ENCODE results near the gene BTN2A1.
"Not testable (repeated sequence)": the region's sequence is repeated elsewhere in the genome, so short reads cannot be mapped to it uniquely, and the experiment has no call there.

The BTN2A1 gene

DNA sequence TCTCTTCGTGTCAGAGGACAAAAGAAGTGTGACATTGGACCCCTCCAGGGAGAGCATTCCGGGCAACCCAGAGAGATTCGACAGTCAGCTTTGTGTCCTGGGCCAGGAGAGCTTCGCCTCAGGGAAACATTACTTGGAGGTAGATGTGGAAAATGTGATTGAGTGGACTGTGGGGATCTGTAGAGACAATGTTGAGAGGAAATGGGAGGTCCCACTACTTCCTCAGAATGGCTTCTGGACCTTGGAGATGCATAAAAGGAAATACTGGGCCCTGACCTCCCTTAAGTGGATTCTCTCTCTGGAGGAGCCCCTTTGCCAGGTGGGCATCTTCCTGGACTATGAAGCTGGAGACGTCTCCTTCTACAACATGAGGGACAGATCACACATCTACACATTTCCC, 27.0 kb upstream of the BTN2A1 start:
- Histone ChIP-seq H3K36me3 (replicated peaks; ENCODE audit: low read depth, low read length) (no peaks in the 10 kb centered on the region), H3K4me2 (ENCODE audit: low read length) (no peak overlapping the region), H3K4me1 (ENCODE audit: low read length) (no peaks in the 10 kb centered on the region), H2AFZ (ENCODE audit: low read depth, low read length) (no peak overlapping the region), H3K27ac (ENCODE audit: low read length) (no peak overlapping the region), H4K20me1 (ENCODE audit: insufficient read depth, low read length) (no peaks in the 10 kb centered on the region), H3K79me2 (ENCODE audit: low read length) (no peaks in the 10 kb centered on the region), H3K27me3 (ENCODE audit: low read depth, low read length) (no peaks in the 10 kb centered on the region), H3K4me3 (ENCODE audit: low read length) (no peak overlapping the region), H3K9me3 (ENCODE audit: insufficient read depth, low read length) (no peaks in the 10 kb centered on the region), H3K9ac (ENCODE audit: low read length) (no peak overlapping the region)
- TF ChIP-seq, protein P1, sequence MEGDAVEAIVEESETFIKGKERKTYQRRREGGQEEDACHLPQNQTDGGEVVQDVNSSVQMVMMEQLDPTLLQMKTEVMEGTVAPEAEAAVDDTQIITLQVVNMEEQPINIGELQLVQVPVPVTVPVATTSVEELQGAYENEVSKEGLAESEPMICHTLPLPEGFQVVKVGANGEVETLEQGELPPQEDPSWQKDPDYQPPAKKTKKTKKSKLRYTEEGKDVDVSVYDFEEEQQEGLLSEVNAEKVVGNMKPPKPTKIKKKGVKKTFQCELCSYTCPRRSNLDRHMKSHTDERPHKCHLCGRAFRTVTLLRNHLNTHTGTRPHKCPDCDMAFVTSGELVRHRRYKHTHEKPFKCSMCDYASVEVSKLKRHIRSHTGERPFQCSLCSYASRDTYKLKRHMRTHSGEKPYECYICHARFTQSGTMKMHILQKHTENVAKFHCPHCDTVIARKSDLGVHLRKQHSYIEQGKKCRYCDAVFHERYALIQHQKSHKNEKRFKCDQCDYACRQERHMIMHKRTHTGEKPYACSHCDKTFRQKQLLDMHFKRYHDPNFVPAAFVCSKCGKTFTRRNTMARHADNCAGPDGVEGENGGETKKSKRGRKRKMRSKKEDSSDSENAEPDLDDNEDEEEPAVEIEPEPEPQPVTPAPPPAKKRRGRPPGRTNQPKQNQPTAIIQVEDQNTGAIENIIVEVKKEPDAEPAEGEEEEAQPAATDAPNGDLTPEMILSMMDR (IDR thresholded peaks at IDR 0.05; ENCODE audit: low read depth, low read length): no peak
- no peak for TF ChIP-seq EZH2phosphoT487 (IDR thresholded peaks at IDR 0.05; ENCODE audit: low read depth)

DNA sequence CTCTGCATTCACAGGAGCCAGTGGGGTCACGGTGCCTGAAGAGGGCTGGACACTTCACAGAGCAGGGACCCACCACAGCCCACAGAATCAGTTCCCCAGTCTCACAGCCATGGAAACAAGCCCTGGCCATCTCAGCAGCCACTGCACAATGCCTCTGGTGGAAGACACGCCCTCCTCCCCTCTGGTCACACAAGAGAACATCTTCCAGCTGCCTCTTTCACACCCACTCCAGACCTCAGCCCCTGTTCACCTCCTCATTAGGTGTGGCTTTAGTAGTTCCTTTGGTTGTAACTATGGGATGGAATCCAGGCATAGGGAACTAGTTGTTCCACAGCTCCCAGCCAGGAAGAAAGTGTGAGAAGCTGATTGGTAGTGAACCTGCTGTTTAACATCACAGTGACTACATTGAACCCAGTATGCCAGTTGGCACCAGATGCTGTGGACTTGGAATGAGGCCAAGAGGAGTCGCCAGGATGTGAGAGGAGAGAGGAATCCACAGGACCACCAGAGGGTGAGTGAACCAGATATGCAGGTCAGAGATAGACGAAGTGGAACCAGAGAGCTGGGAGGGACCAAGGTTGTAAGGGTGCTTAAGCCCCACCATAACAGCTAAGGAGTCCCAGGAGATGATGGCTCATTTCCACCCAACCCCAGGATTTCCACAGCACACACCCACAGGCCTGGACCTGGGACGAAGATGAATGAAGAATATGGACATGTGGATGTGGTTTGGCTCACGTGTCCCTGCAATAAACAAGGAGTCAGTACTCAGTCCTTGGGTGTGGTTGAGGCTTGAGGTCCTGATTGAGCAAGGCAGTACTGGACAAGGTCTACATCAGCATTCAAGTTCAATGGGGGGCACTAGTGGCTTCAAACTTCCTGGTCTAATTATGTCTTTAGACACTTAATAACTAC, 26.2 kb upstream of the BTN2A1 start:
- Histone ChIP-seq H3K4me3 (ENCODE audit: low read length) (no peak overlapping the region), H3K4me2 (ENCODE audit: low read length) (no peak overlapping the region), H3K79me2 (ENCODE audit: low read length) (no peaks in the 10 kb centered on the region), H3K36me3 (replicated peaks; ENCODE audit: low read depth, low read length) (no peaks in the 10 kb centered on the region), H2AFZ (ENCODE audit: low read depth, low read length) (no peak overlapping the region), H4K20me1 (ENCODE audit: insufficient read depth, low read length) (no peaks in the 10 kb centered on the region), H3K9ac (ENCODE audit: low read length) (no peak overlapping the region), H3K27me3 (ENCODE audit: low read depth, low read length) (no peaks in the 10 kb centered on the region), H3K4me1 (ENCODE audit: low read length) (no peaks in the 10 kb centered on the region), H3K27ac (ENCODE audit: low read length) (no peak overlapping the region), H3K9me3 (ENCODE audit: insufficient read depth, low read length) (no peaks in the 10 kb centered on the region)
- TF ChIP-seq, protein P1 (IDR thresholded peaks at IDR 0.05; ENCODE audit: low read depth, low read length): no peak
- no peak for TF ChIP-seq EZH2phosphoT487 (IDR thresholded peaks at IDR 0.05; ENCODE audit: low read depth)

DNA sequence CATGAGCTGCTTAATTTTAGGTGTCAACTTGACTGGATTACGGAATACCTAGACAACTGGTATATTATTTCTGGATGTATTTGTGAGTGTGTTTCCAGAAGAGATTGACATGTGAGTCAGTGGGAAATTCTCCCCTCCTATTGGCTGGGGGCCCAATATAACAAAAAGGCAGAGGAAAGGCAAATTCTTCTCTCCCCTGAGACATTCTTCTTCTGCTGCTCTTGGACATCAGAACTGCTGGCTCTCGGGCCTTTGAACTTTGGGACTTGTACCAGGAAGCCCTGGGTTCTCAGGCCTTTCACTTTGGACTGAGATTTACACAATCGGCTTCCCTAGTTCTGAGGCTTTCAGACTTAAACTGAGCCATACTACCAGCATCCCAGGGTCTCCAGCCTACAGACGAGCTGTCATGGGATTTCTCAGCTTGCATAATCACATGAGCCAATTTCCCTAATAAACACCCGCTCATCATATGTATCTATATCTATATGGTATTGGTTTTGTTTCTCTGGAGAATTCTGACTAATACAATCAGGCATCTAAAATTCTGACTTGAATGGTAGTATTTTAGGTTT, 25.0 kb upstream of the BTN2A1 start:
- Histone ChIP-seq H3K36me3 (replicated peaks; ENCODE audit: low read depth, low read length) (no peaks in the 10 kb centered on the region), H3K9ac (ENCODE audit: low read length) (no peak overlapping the region), H3K4me2 (ENCODE audit: low read length) (no peak overlapping the region), H4K20me1 (ENCODE audit: insufficient read depth, low read length) (no peaks in the 10 kb centered on the region), H2AFZ (ENCODE audit: low read depth, low read length) (no peak overlapping the region), H3K9me3 (ENCODE audit: insufficient read depth, low read length) (no peaks in the 10 kb centered on the region), H3K27ac (ENCODE audit: low read length) (no peak overlapping the region), H3K4me1 (ENCODE audit: low read length) (no peaks in the 10 kb centered on the region), H3K79me2 (ENCODE audit: low read length) (no peaks in the 10 kb centered on the region), H3K27me3 (ENCODE audit: low read depth, low read length) (no peaks in the 10 kb centered on the region), H3K4me3 (ENCODE audit: low read length) (no peak overlapping the region)
- no peak for TF ChIP-seq EZH2phosphoT487 (IDR thresholded peaks at IDR 0.05; ENCODE audit: low read depth)
- TF ChIP-seq, protein P1 (IDR thresholded peaks at IDR 0.05; ENCODE audit: low read depth, low read length): no peak

DNA sequence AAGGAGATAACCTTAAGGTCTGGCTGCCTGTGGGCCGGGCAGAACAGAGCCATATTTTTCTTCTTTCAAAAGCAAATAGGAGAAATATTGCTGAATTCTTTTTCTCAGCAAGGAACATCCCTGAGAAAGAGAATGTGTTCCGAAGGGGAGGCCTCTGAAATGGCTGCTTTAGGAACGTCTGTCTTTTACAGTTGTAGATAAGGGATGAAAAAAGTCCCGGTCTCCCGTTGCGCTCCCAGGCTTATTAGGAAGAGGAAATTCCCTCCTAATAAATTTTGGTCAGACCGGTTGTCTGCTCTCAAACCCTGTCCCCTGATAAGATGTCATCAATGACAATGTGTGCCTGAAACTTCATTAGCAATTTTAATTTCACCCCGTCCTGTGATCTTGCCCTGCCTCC, 24.1 kb upstream of the BTN2A1 start:
- not testable (repeated sequence) for H4K20me1 ChIP-seq (ENCODE audit: insufficient read depth, low read length); H3K27ac ChIP-seq (ENCODE audit: low read length); H3K4me1 ChIP-seq (ENCODE audit: low read length); H3K9me3 ChIP-seq (ENCODE audit: insufficient read depth, low read length); H3K4me2 ChIP-seq (ENCODE audit: low read length); H3K36me3 ChIP-seq (replicated peaks; ENCODE audit: low read depth, low read length); H2AFZ ChIP-seq (ENCODE audit: low read depth, low read length); H3K27me3 ChIP-seq (ENCODE audit: low read depth, low read length); H3K4me3 ChIP-seq (ENCODE audit: low read length); H3K79me2 ChIP-seq (ENCODE audit: low read length); H3K9ac ChIP-seq (ENCODE audit: low read length)
